ENCODE results near the gene GPR137.
"Not testable (repeated sequence)": the region's sequence is repeated elsewhere in the genome, so short reads cannot be mapped to it uniquely, and the experiment has no call there.

GPR137 gene

GRCh38 chr11:64306563-64306875 lies 20.9 kb downstream of the GPR137 start:
- TF ChIP-seq MAX (IDR thresholded peaks at IDR 0.05; ENCODE audit: low read depth, low read length) (no peak), MYC (IDR thresholded peaks at IDR 0.05; ENCODE audit: low read depth, low read length) (peak; percentile 1; the same call in 1 of the 2 replicates)

GRCh38 chr11:64306876-64307622 lies 21.4 kb downstream of the GPR137 start:
- H3K4me3 ChIP-seq (ENCODE audit: low read depth, low read length) = peak overlapping the region; percentile 98
- peak; percentile 54 for DNase-seq (ENCODE audit: low read depth)
- TF ChIP-seq MAX (IDR thresholded peaks at IDR 0.05; ENCODE audit: low read depth, low read length) = no peak
- TF ChIP-seq MYC (IDR thresholded peaks at IDR 0.05; ENCODE audit: low read depth, low read length) = no peak
- TF ChIP-seq POLR2A (IDR thresholded peaks at IDR 0.05; ENCODE audit: extremely low read depth, insufficient read length) = no peak

More at GRCh38 chr11:64306563-64306875, 20.9 kb downstream of the GPR137 start:
- DNase-seq (ENCODE audit: low read depth) = no peak
- peak overlapping the region; percentile 98 for H3K4me3 ChIP-seq (ENCODE audit: low read depth, low read length)

- H3K4me3 ChIP-seq (ENCODE audit: low read depth, low read length); DNase-seq (ENCODE audit: low read depth): not testable (repeated sequence)
Observed at GRCh38 chr11:64307795-64308194, 22.1 kb downstream of the GPR137 start.

GRCh38 chr11:64312947-64313346 lies 27.3 kb downstream of the GPR137 start:
- DNase-seq (ENCODE audit: low read depth) = no peak
- TF ChIP-seq CTCF (IDR thresholded peaks at IDR 0.05; ENCODE audit: low read depth, low read length) (no peak), POLR2A (IDR thresholded peaks at IDR 0.05; ENCODE audit: extremely low read depth, insufficient read length) (no peak), MYC (IDR thresholded peaks at IDR 0.05; ENCODE audit: low read depth, low read length) (no peak), MAX (IDR thresholded peaks at IDR 0.05; ENCODE audit: low read depth, low read length) (no peak)
- H3K4me3 ChIP-seq (ENCODE audit: low read depth, low read length) = no peak overlapping the region

GRCh38 chr11:64313491-64314145 lies 28.0 kb downstream of the GPR137 start:
- no peak for DNase-seq (ENCODE audit: low read depth)
- TF ChIP-seq MAX (IDR thresholded peaks at IDR 0.05; ENCODE audit: low read depth, low read length) (no peak), CTCF (IDR thresholded peaks at IDR 0.05; ENCODE audit: low read depth, low read length) (no peak), POLR2A (IDR thresholded peaks at IDR 0.05; ENCODE audit: extremely low read depth, insufficient read length) (no peak), MYC (IDR thresholded peaks at IDR 0.05; ENCODE audit: low read depth, low read length) (no peak)
- no peak overlapping the region for H3K4me3 ChIP-seq (ENCODE audit: low read depth, low read length)

- TF ChIP-seq POLR2A (IDR thresholded peaks at IDR 0.05; ENCODE audit: extremely low read depth, insufficient read length) = no peak
- TF ChIP-seq CTCF (IDR thresholded peaks at IDR 0.05; ENCODE audit: low read depth, low read length) = peak; percentile 39
- H3K4me3 ChIP-seq (ENCODE audit: low read depth, low read length) = no peak overlapping the region
- DNase-seq (ENCODE audit: low read depth) = peak; percentile 45
Observed at GRCh38 chr11:64314146-64314804, 28.6 kb downstream of the GPR137 start.

- DNase-seq (ENCODE audit: low read depth) = no peak
- TF ChIP-seq POLR2A (IDR thresholded peaks at IDR 0.05; ENCODE audit: extremely low read depth, insufficient read length) = no peak
- no peak for TF ChIP-seq MYC (IDR thresholded peaks at IDR 0.05; ENCODE audit: low read depth, low read length)
- TF ChIP-seq CTCF (IDR thresholded peaks at IDR 0.05; ENCODE audit: low read depth, low read length) = no peak
- no peak for TF ChIP-seq MAX (IDR thresholded peaks at IDR 0.05; ENCODE audit: low read depth, low read length)
- no peak overlapping the region for H3K4me3 ChIP-seq (ENCODE audit: low read depth, low read length)
Observed at GRCh38 chr11:64314805-64315561, 29.3 kb downstream of the GPR137 start.

All from NB4 (cell line).